ENCODE measurements around the gene ACO1. TPM values are rescaled to one million over a fixed set of nuclear protein-coding genes. Genes with fewer than 3 reads are reported as not detected.

The ACO1 gene
- total RNA-seq, 4 donors from 2014 or later: 9.7 to 23.7 (median 15.5) TPM

DNA sequence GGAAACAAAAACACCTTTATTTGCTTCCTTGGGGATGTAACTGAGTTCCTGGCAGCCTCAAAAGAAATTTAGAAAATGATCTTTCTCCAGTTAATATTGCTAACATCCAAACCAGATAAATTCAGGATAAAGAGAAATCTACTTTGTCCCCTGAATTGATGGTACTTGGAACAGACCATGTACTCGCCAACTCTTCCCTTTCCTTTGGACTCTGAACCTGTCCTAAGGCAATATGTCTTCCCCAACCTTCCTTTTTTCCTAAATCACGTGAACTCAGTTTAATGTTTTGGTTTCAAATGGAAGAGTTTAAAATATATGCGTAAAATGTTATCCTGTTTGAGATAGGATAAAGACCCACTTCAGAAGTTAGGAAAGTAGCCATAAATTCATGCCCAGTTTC is 28.0 kb downstream of the ACO1 start:
- intact Hi-C loops (cut with DNase I; ENCODE audit: low total_unique reads): no loop called here
- no peak for TF ChIP-seq POLR2A (IDR thresholded peaks at IDR 0.05)
- TF ChIP-seq, protein P1, sequence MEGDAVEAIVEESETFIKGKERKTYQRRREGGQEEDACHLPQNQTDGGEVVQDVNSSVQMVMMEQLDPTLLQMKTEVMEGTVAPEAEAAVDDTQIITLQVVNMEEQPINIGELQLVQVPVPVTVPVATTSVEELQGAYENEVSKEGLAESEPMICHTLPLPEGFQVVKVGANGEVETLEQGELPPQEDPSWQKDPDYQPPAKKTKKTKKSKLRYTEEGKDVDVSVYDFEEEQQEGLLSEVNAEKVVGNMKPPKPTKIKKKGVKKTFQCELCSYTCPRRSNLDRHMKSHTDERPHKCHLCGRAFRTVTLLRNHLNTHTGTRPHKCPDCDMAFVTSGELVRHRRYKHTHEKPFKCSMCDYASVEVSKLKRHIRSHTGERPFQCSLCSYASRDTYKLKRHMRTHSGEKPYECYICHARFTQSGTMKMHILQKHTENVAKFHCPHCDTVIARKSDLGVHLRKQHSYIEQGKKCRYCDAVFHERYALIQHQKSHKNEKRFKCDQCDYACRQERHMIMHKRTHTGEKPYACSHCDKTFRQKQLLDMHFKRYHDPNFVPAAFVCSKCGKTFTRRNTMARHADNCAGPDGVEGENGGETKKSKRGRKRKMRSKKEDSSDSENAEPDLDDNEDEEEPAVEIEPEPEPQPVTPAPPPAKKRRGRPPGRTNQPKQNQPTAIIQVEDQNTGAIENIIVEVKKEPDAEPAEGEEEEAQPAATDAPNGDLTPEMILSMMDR (IDR thresholded peaks at IDR 0.05): no peak
- no peak for DNase-seq (ENCODE audit: low spot score in 2 of 2)

GRCh38 chr9:32413424-32413823 is 29.0 kb downstream of the ACO1 start:
- intact Hi-C loops (cut with DNase I; ENCODE audit: low total_unique reads): no loop called here
- TF ChIP-seq, protein P1 (IDR thresholded peaks at IDR 0.05): no peak
- TF ChIP-seq POLR2A (IDR thresholded peaks at IDR 0.05): no peak
- H3K4me3 ChIP-seq (ENCODE audit: low read depth, poor library complexity, severe bottlenecking): no peak overlapping the region
- no peak for DNase-seq (ENCODE audit: low spot score in 2 of 2)

More for the DNA sequence above, 28.0 kb downstream of the ACO1 start:
- no peak overlapping the region for H3K4me3 ChIP-seq (ENCODE audit: low read depth, poor library complexity, severe bottlenecking)
- 81 to 96% methylated on average over 3 of the region's 3 CpGs for WGBS, 2 donors

DNA sequence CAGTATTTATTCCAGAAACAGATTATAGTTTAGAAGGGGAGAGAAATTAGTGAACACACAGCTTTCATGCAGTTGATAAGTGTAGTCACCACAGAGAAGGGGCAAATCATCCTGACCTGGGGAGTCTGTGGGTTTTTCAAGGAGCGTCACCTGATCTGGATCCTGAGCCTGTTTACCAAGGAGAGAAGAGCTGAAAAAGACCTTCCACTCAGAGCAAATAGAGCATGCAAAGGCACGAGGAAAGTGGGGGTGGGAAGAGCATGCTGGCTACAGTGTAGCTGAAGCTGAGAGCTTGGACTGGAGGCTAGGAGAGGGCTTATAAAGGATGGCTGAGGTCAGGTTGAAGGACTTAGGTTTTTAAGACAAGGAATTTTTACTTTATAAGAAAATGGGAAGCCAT is 30.4 kb downstream of the ACO1 start:
- no peak for DNase-seq (ENCODE audit: low spot score in 2 of 2)
- H3K4me3 ChIP-seq (ENCODE audit: low read depth, poor library complexity, severe bottlenecking): no peak overlapping the region
- intact Hi-C loops (cut with DNase I; ENCODE audit: low total_unique reads): no loop called here
- WGBS, 2 donors: 92 to 93% methylated on average over 2 of the region's 2 CpGs
- TF ChIP-seq POLR2A (IDR thresholded peaks at IDR 0.05): no peak
- TF ChIP-seq, protein P1 (IDR thresholded peaks at IDR 0.05): no peak

DNA sequence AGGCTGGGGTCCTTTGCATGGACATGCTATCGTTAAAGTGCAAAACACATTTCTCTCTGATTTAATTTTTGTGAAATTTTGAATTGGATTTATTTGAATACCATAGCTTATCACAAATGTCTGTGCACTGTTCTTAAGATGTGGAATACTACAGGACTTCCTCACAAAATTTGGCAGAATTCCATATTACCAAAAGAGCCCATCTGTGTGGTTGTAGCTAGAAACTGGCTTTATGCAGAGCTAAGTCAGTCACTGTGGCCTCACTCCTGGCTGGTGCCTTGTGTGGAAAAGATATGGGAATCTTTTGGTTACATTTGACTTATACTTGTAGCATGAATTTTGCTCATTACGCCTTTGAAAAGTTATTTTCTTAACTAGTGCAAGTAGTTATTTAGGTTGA is 35.5 kb downstream of the ACO1 start:
- intact Hi-C loops (cut with DNase I; ENCODE audit: low total_unique reads): no loop called here
- no peak for DNase-seq (ENCODE audit: low spot score in 2 of 2)
- TF ChIP-seq POLR2A (IDR thresholded peaks at IDR 0.05): no peak
- TF ChIP-seq, protein P1 (IDR thresholded peaks at IDR 0.05): no peak
- WGBS, 2 donors: 99 to 100% methylated on average over 2 of the region's 2 CpGs
- H3K4me3 ChIP-seq (ENCODE audit: low read depth, poor library complexity, severe bottlenecking): no peak overlapping the region

- H3K4me3 ChIP-seq (ENCODE audit: low read depth, poor library complexity, severe bottlenecking): no peak overlapping the region
- TF ChIP-seq, protein P1 (IDR thresholded peaks at IDR 0.05): no peak
- no peak for TF ChIP-seq POLR2A (IDR thresholded peaks at IDR 0.05)
- 89 to 94% methylated on average over 7 of the region's 7 CpGs for WGBS, 2 donors
- no peak for DNase-seq (ENCODE audit: low spot score in 2 of 2)
- intact Hi-C loops (cut with DNase I; ENCODE audit: low total_unique reads): no loop called here
These were observed 37.9 kb downstream of the ACO1 start for GRCh38 chr9:32422237-32422806.

- WGBS, 2 donors: 95% methylated on average over 4 of the region's 4 CpGs
- no peak for DNase-seq (ENCODE audit: low spot score in 2 of 2)
- no peak for TF ChIP-seq POLR2A (IDR thresholded peaks at IDR 0.05)
- TF ChIP-seq, protein P1 (IDR thresholded peaks at IDR 0.05): no peak
- H3K4me3 ChIP-seq (ENCODE audit: low read depth, poor library complexity, severe bottlenecking): no peak overlapping the region
- intact Hi-C loops (cut with DNase I; ENCODE audit: low total_unique reads): no loop called here
These were observed 38.9 kb downstream of the ACO1 start for GRCh38 chr9:32423371-32423770.
